Fibroblast of peridontal ligament (primary cell): ENCODE data around the gene VIP.
"Not testable (repeated sequence)": the region's sequence is repeated elsewhere in the genome, so short reads cannot be mapped to it uniquely, and the experiment has no call there.

Source experiments
- DNase-seq: peaks from one replicate; pipeline ENCODE4 v3.0.0-alpha.2; 2010; ENCODE audit errors: extremely low read depth

Gene VIP

DNA sequence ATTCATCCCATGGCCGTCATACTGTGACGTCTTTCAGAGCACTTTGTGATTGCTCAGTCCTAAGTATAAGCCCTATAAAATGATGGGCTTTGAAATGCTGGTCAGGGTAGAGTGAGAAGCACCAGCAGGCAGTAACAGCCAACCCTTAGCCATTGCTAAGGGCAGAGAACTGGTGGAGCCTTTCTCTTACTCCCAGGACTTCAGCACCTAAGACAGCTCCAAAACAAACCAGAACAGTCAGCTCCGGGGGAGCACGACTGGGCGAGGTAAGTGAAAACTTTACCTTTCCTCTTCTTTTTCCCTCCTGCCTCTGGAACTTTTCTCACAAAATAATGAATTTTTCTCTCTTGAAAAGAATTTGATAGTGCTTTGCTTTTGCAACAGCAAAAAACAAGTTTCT, at the start of gene VIP:
VIP (plus strand) TSS at position 104 of the 400 bp plus-strand sequence. CDS start 1,381 bp downstream, outside the sequence.
- DNase-seq: peak; percentile 29

GRCh38 chr6:152701081-152701862, 49.3 kb upstream of the VIP start:
- DNase-seq: no peak

GRCh38 chr6:152701863-152702401, 48.7 kb upstream of the VIP start:
- no peak for DNase-seq

DNA sequence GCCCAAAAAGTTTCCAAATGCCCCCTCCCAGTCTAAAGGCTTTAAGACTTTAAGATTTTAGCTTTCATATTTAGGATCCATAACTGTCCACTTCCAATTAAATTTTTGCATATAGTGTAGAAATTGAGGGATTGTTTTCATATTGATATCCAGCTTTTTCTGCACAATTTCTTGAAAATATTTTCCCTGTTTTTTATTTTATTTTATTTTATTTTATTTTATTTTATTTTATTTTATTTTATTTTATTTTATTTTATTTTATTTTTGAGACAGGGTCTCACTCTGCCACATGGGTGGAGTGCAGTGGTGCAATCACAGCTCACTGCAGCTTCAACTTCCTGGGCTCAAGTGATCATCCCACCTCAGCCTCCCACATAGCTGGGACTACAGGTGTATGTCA, 46.8 kb upstream of the VIP start:
- not testable (repeated sequence) for DNase-seq

GRCh38 chr6:152705327-152705726, 45.3 kb upstream of the VIP start:
- DNase-seq: no peak

GRCh38 chr6:152716322-152716721, 34.3 kb upstream of the VIP start:
- DNase-seq: peak; percentile 16

DNA sequence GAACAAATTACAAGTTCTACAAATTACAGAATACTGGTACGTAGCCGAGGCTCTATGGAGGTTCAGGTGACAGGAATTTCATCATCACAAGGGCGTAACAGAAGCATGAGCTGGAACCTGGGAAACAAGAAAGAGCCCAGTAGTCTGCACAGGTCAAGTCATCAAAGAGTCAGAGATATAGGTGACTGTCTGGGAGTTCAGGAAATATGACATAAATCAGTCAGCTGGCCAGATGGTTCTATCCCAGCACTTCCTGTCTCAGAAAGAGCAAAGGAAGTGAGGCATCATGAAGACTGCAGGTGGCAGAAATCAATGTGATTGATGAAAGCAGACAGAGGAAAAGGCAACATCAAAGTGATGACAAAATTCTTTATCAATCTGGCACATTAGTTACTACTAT, 29.6 kb upstream of the VIP start:
- DNase-seq: no peak

- DNase-seq: no peak
Measured at GRCh38 chr6:152721956-152722355, 28.6 kb upstream of the VIP start.

DNA sequence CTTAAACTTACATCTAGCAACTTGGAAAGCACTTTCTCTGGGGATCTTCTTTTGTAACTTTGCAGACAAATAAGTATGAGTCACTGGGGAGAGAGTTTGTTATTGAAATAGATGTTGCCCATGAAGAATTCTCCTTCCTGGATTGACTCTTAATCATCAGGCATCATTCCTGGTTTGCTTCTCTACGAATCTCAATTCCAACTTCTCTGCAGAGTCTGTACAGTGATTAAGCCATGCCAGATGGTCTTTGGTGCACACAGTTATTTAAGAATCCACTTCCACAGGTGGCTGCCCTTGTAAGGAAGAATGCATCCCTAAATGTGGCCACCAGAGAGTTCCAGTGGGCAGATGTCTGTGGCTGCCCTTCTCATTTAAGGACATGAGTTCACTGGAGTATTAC, 27.2 kb upstream of the VIP start:
- peak; percentile 77 for DNase-seq

- no peak for DNase-seq
Measured at GRCh38 chr6:152726313-152726712, 24.3 kb upstream of the VIP start.

DNA sequence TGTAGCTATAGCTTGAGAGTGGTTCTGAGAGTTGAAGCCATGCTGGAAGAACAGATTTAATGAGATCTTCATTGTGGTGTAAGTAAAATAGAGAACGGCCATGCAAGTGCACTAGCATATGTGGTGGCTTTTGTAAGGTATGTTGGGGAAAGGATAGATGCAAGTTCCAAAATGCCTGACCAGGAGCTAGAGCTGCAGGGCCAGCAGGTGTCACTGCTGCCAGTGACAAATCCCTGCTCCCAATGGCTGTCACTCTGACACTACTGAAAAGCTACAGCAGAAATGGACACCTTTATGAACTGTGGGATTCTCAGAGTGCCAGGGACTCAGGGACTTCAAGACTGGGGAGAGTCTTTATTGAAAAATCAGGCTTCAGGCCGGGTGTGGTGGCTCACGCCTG, 23.1 kb upstream of the VIP start:
- no peak for DNase-seq

DNA sequence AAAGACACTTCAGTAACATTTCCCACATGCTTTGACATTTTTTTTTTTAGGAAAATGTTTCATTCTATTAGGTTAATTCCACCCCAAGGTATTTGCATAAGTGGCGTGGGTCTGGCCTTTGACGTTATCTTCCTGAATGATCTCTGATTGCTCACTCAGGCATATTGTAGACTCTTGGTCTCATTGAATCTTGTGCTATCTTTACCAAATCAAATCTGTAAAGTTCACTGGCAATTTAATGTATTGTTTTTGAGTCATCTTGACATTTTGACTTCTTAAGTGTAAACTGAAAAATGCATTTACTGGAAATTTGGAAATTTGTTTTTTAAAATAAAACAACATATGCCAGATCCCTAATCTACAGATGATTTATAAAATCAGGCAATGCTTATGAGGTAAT, 16.0 kb upstream of the VIP start:
- DNase-seq: no peak

- no peak for DNase-seq
Measured at GRCh38 chr6:152736687-152737273, 13.8 kb upstream of the VIP start.

DNA sequence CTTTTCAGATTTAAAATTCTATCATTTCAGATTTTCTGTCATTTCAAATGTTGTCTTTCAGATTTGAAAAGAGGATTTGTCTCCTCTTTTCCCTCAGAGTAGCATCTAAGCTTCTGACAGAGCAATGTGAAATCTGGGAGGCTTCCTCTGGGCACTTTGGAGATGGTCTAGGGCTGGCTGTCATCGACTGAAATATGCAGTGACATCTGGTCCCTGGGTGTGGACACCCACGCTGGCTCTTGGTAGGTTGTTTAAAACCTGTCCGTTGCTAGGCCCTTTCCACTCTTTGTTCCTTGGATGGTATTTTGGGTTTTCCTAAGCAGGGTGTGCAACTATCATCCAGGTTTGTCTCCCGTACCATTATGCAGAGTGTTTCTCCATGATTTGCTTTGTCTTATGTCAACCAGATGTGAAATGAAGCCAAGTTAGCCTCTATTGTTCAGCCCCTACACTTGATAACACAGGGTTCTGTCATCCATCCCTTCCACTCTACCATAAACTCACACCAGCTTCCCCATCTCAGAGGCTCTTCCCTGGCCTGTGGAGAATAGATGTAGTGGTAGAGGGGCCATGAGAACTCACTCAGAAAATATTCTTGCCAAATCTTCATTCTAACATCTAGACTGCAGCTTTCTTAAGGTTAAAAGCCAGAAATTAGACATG, 5.0 kb upstream of the VIP start:
- DNase-seq: no peak

GRCh38 chr6:152746172-152746553, 4.4 kb upstream of the VIP start:
- DNase-seq: peak; percentile 8

DNA sequence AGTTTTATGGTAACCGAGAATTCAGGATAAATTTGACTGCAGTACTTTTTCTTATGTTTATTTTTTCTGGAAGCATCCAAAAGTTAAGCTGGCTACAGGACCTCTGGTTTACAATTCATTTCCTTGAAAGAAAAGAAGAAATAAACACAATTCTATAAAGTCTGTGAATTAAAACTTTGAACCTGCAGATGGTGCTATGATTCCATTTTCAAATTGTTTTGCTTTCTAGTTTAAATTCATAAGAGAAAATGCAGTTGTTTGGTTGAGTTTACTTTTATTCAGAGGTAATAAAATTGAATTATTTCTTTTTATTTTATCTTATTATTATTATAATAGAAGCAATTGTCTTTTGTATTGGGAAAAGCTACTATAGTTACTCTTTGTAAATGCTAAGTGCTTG, 1.8 kb upstream of the VIP start:
- peak; percentile 47 for DNase-seq

GRCh38 chr6:152749336-152749735, 1.3 kb upstream of the VIP start:
- no peak for DNase-seq

GRCh38 chr6:152765331-152765730, 14.7 kb downstream of the VIP start:
- no peak for DNase-seq

GRCh38 chr6:152769159-152769558, 18.6 kb downstream of the VIP start:
- no peak for DNase-seq

DNA sequence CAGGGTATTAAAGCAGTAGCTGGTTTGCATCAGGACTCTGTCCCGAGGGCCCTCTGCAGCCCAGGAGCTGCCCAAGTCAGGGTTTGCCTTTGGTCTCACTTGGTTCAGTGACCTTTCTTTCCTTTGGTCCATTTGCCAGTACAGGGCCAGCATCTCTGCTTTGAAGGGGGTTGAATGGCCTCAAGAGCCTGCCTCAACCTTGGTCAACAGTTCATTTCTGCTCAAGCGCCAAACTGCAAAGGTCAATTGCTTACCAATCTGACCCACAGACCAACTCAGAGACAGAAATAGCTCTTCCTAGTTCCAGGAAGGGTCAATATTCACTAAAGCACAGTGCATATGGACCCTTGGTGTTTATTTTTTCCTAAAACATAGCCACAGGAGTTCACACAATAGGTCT, 19.4 kb downstream of the VIP start:
- no peak for DNase-seq

- DNase-seq: no peak
Measured at GRCh38 chr6:152771061-152771687, 20.6 kb downstream of the VIP start.

GRCh38 chr6:152775428-152775827, 24.8 kb downstream of the VIP start:
- DNase-seq: no peak
